ENCODE results near the gene SNX19.

Gene SNX19

GRCh38 chr11:130847517-130847916 is 68.8 kb downstream of the SNX19 start:
- TF ChIP-seq, protein P1, sequence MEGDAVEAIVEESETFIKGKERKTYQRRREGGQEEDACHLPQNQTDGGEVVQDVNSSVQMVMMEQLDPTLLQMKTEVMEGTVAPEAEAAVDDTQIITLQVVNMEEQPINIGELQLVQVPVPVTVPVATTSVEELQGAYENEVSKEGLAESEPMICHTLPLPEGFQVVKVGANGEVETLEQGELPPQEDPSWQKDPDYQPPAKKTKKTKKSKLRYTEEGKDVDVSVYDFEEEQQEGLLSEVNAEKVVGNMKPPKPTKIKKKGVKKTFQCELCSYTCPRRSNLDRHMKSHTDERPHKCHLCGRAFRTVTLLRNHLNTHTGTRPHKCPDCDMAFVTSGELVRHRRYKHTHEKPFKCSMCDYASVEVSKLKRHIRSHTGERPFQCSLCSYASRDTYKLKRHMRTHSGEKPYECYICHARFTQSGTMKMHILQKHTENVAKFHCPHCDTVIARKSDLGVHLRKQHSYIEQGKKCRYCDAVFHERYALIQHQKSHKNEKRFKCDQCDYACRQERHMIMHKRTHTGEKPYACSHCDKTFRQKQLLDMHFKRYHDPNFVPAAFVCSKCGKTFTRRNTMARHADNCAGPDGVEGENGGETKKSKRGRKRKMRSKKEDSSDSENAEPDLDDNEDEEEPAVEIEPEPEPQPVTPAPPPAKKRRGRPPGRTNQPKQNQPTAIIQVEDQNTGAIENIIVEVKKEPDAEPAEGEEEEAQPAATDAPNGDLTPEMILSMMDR (IDR thresholded peaks at IDR 0.05; ENCODE audit: unreplicated experiment in 3 of 3) = no peak
- Mint-ChIP-seq H3K4me1 (peaks cover 4% of the 10 kb centered on the region), H3K4me3 (no peak overlapping the region), H3K36me3 (ENCODE audit: low read depth) (no peaks in the 10 kb centered on the region), H3K27me3 (ENCODE audit: low read depth) (peaks cover 4% of the 10 kb centered on the region), H3K9me3 (peaks cover 8% of the 10 kb centered on the region), H3K27ac (no peak overlapping the region)

GRCh38 chr11:130846606-130847005 is 69.7 kb downstream of the SNX19 start:
- peaks cover 4% of the 10 kb centered on the region for H3K27me3 Mint-ChIP-seq (ENCODE audit: low read depth)
- peaks cover 13% of the 10 kb centered on the region for H3K4me1 Mint-ChIP-seq
- H3K4me3 Mint-ChIP-seq = no peak overlapping the region
- no peaks in the 10 kb centered on the region for H3K36me3 Mint-ChIP-seq (ENCODE audit: low read depth)
- TF ChIP-seq, protein P1 (IDR thresholded peaks at IDR 0.05; ENCODE audit: unreplicated experiment in 3 of 3) = no peak
- H3K27ac Mint-ChIP-seq = no peak overlapping the region
- H3K9me3 Mint-ChIP-seq = peaks cover 11% of the 10 kb centered on the region

GRCh38 chr11:130842001-130842400 is 74.3 kb downstream of the SNX19 start:
- peaks cover 17% of the 10 kb centered on the region for H3K9me3 Mint-ChIP-seq

DNA sequence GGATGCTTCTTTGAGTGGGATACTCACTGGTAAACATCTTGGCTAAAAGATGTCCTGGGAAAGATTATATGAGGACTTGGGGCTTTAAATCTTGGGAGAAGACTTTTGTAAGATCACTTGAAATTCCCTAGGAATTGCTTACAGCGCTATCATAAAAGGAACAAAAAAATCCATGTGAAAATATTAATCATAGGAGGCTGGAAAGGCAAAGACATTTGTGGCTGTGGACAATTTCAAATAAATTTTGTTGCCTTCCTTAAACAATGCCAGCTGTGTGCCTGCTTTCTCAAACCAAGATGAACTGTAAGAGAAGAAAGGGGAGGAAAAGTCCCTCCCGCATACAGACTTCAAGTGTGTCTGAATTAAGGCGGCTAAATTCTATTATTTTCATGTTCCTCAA is 75.6 kb downstream of the SNX19 start:
- peak overlapping the region in 2 of 3 experiments; percentile 0 to 64 for H3K4me3 Mint-ChIP-seq
- H3K27ac Mint-ChIP-seq = peak overlapping the region; percentile 81 to 94 (median 85)
- peaks cover 48% of the 10 kb centered on the region for H3K4me1 Mint-ChIP-seq
- H3K9me3 Mint-ChIP-seq = peaks cover 23% of the 10 kb centered on the region
- peaks cover 3% of the 10 kb centered on the region for H3K36me3 Mint-ChIP-seq (ENCODE audit: low read depth)
- TF ChIP-seq, protein P1 (IDR thresholded peaks at IDR 0.05; ENCODE audit: unreplicated experiment in 3 of 3) = no peak
- peaks cover 4% of the 10 kb centered on the region for H3K27me3 Mint-ChIP-seq (ENCODE audit: low read depth)

More at GRCh38 chr11:130842001-130842400, 74.3 kb downstream of the SNX19 start:
- peaks cover 4% of the 10 kb centered on the region for H3K27me3 Mint-ChIP-seq (ENCODE audit: low read depth)
- H3K4me1 Mint-ChIP-seq = peaks cover 48% of the 10 kb centered on the region
- H3K36me3 Mint-ChIP-seq (ENCODE audit: low read depth) = peaks cover 3% of the 10 kb centered on the region
- H3K4me3 Mint-ChIP-seq = no peak overlapping the region
- peak overlapping the region; percentile 43 to 82 (median 74) for H3K27ac Mint-ChIP-seq
- TF ChIP-seq, protein P1 (IDR thresholded peaks at IDR 0.05; ENCODE audit: unreplicated experiment in 3 of 3) = no peak

GRCh38 chr11:130839981-130840666 is 76.2 kb downstream of the SNX19 start:
- TF ChIP-seq, protein P1 (IDR thresholded peaks at IDR 0.05; ENCODE audit: unreplicated experiment in 3 of 3) = no peak
- peaks cover 4% of the 10 kb centered on the region for H3K27me3 Mint-ChIP-seq (ENCODE audit: low read depth)

GRCh38 chr11:130837194-130837593 is 79.1 kb downstream of the SNX19 start:
- Mint-ChIP-seq H3K27me3 (ENCODE audit: low read depth) (peaks cover 4% of the 10 kb centered on the region), H3K4me3 (no peak overlapping the region), H3K9me3 (peaks cover 19% of the 10 kb centered on the region), H3K4me1 (peaks cover 51% of the 10 kb centered on the region), H3K36me3 (ENCODE audit: low read depth) (peaks cover 3% of the 10 kb centered on the region), H3K27ac (peak overlapping the region in 1 of 3 experiments; percentile 8)
- TF ChIP-seq, protein P1 (IDR thresholded peaks at IDR 0.05; ENCODE audit: unreplicated experiment in 3 of 3) = no peak

More at GRCh38 chr11:130839981-130840666, 76.2 kb downstream of the SNX19 start:
- H3K4me3 Mint-ChIP-seq = peak overlapping the region in 2 of 3 experiments; percentile 0 to 64
- H3K4me1 Mint-ChIP-seq = peaks cover 48% of the 10 kb centered on the region
- peaks cover 3% of the 10 kb centered on the region for H3K36me3 Mint-ChIP-seq (ENCODE audit: low read depth)
- H3K9me3 Mint-ChIP-seq = peaks cover 23% of the 10 kb centered on the region
- H3K27ac Mint-ChIP-seq = peak overlapping the region; percentile 81 to 94 (median 85)

Data from nephron (organoid).